HEK293 (cell line): ENCODE results near the gene RNF224.
A peak's percentile ranks its signal among the peaks of the same experiment; 100 is the strongest.

ENCODE experiments used
- HOXA7 ChIP-seq: sonication (generic); formaldehyde crosslinking; IDR thresholded peaks from 2 replicates; pipeline ENCODE4 v1.8.1; 2022; ENCODE audit warnings: missing genetic modification reagents, borderline replicate concordance
- IKZF3 ChIP-seq: fragments of 450-650 bp; IDR thresholded peaks from 2 replicates; pipeline ENCODE4 v1.5.0; 2018; ENCODE audit warnings: missing biosample characterization, mild to moderate bottlenecking, missing genetic modification characterization, moderate library complexity
- INSM2 ChIP-seq: fragments of 450-650 bp; formaldehyde crosslinking; IDR thresholded peaks from 2 replicates; pipeline ENCODE4 v1.5.1; 2016; ENCODE audit warnings: missing biosample characterization, missing genetic modification characterization
- KLF16 ChIP-seq: fragments of 450-650 bp; formaldehyde crosslinking; IDR thresholded peaks from 2 replicates; pipeline ENCODE4 v1.5.1; 2017; ENCODE audit warnings: missing biosample characterization, missing genetic modification characterization
- KLF7 ChIP-seq: fragments of 450-650 bp; formaldehyde crosslinking; IDR thresholded peaks from 2 replicates; pipeline ENCODE4 v1.5.1; 2016; ENCODE audit warnings: missing biosample characterization, missing genetic modification characterization, borderline replicate concordance
- MEIS1 ChIP-seq: sonication (generic); formaldehyde crosslinking; IDR thresholded peaks from 2 replicates; pipeline ENCODE4 v1.8.1; 2022; ENCODE audit warnings: missing genetic modification reagents, mild to moderate bottlenecking, borderline replicate concordance
- SCRT1 ChIP-seq: fragments of 450-650 bp; formaldehyde crosslinking; IDR thresholded peaks from 2 replicates; pipeline ENCODE4 v1.5.1; 2016; ENCODE audit warnings: missing biosample characterization, missing genetic modification characterization, borderline replicate concordance
- SP2 ChIP-seq: fragments of 450-650 bp; formaldehyde crosslinking; IDR thresholded peaks from 2 replicates; pipeline ENCODE4 v1.5.1; 2016; ENCODE audit warnings: missing biosample characterization, missing genetic modification characterization
- SP3 ChIP-seq: fragments of 450-650 bp; formaldehyde crosslinking; IDR thresholded peaks from 2 replicates; pipeline ENCODE4 v1.5.1; 2016; ENCODE audit warnings: missing biosample characterization, missing genetic modification characterization
- WT1 ChIP-seq: fragments of 450-650 bp; formaldehyde crosslinking; IDR thresholded peaks from 2 replicates; pipeline ENCODE4 v1.5.1; 2016; ENCODE audit warnings: missing biosample characterization, missing genetic modification characterization
- ZBTB11 ChIP-seq: fragments of 450-650 bp; formaldehyde crosslinking; conservative IDR thresholded peaks from 2 replicates; pipeline ENCODE4 v1.5.1; 2016; ENCODE audit warnings: low read depth, missing biosample characterization, missing genetic modification characterization
- ZBTB26 ChIP-seq: fragments of 450-650 bp; formaldehyde crosslinking; optimal IDR thresholded peaks from 2 replicates; pipeline ENCODE3; 2016; ENCODE audit warnings: missing biosample characterization, mild to moderate bottlenecking, missing genetic modification characterization
- ZBTB48 ChIP-seq: fragments of 450-650 bp; formaldehyde crosslinking; IDR thresholded peaks from 2 replicates; pipeline ENCODE4 v1.5.1; 2016; ENCODE audit warnings: missing biosample characterization, missing genetic modification characterization
- ZBTB6 ChIP-seq: fragments of 450-650 bp; formaldehyde crosslinking; IDR thresholded peaks from 2 replicates; pipeline ENCODE4 v1.5.1; 2017; ENCODE audit warnings: missing biosample characterization, missing genetic modification characterization
- ZBTB7A ChIP-seq: fragments of 450-650 bp; formaldehyde crosslinking; IDR thresholded peaks from 2 replicates; pipeline ENCODE4 v1.5.1; 2016; ENCODE audit warnings: low read depth, missing biosample characterization, missing genetic modification characterization
- ZNF121 ChIP-seq: fragments of 450-650 bp; formaldehyde crosslinking; IDR thresholded peaks from 2 replicates; pipeline ENCODE4 v1.5.1; 2016; ENCODE audit warnings: missing biosample characterization, missing genetic modification characterization
- ZNF239 ChIP-seq: fragments of 450-650 bp; formaldehyde crosslinking; IDR thresholded peaks from 2 replicates; pipeline ENCODE4 v1.5.1; 2016; ENCODE audit warnings: missing biosample characterization, missing genetic modification characterization
- ZNF518A ChIP-seq: fragments of 450-650 bp; formaldehyde crosslinking; conservative IDR thresholded peaks from 2 replicates; pipeline ENCODE4 v1.5.1; 2016; ENCODE audit warnings: low read depth, missing biosample characterization, missing genetic modification characterization
- ZNF558 ChIP-seq: fragments of 450-650 bp; formaldehyde crosslinking; IDR thresholded peaks from 2 replicates; pipeline ENCODE4 v1.5.1; 2016; ENCODE audit warnings: missing biosample characterization, missing genetic modification characterization
- ZNF645 ChIP-seq: fragments of 450-650 bp; formaldehyde crosslinking; IDR thresholded peaks from 2 replicates; pipeline ENCODE4; 2016; ENCODE audit warnings: missing biosample characterization, missing genetic modification characterization
- ZNF660 ChIP-seq: fragments of 450-650 bp; IDR thresholded peaks from 2 replicates; pipeline ENCODE4 v1.5.1; 2018; ENCODE audit warnings: missing biosample characterization, mild to moderate bottlenecking, missing genetic modification characterization
- ZNF670 ChIP-seq: fragments of 450-650 bp; formaldehyde crosslinking; IDR thresholded peaks from 2 replicates; pipeline ENCODE4 v1.5.1; 2016; ENCODE audit warnings: missing biosample characterization, missing genetic modification characterization, low read depth
- ZXDB ChIP-seq: fragments of 450-650 bp; formaldehyde crosslinking; IDR thresholded peaks from 2 replicates; pipeline ENCODE4 v1.5.1; 2016; ENCODE audit warnings: missing biosample characterization, missing genetic modification characterization

RNF224 gene

GRCh38 chr9:137254624-137255447 is 27.5 kb downstream of the RNF224 start, which contains the start of gene NELFB (continued):
- no peak for TF ChIP-seq ZNF518A
- TF ChIP-seq ZBTB26, result peak; percentile 77
- peak; percentile 95 for TF ChIP-seq ZBTB11
- peak; percentile 78 for TF ChIP-seq SP2
- TF ChIP-seq ZBTB48 (tag by site-specific recombination), result peak; percentile 30; the same call in 1 of the 2 replicates
- peak; percentile 94 for TF ChIP-seq KLF16 (tag by site-specific recombination)
- peak; percentile 88; the same call in 1 of the 2 replicates for TF ChIP-seq ZNF660 (tag by site-specific recombination)
- TF ChIP-seq ZNF121, result 0 out of 2 replicates have a peak, but pooled peaks have one; percentile 21
- peak; percentile 22; the same call in 1 of the 2 replicates for TF ChIP-seq KLF7 (tag by site-specific recombination)
- no peak for TF ChIP-seq ZNF645 (tag by site-specific recombination)
- no peak for TF ChIP-seq ZNF670 (tag by site-specific recombination)
- TF ChIP-seq HOXA7 (CRISPR knock-in tag), result no peak
- TF ChIP-seq ZNF239 (tag by site-specific recombination), result no peak
- TF ChIP-seq ZNF558 (tag by site-specific recombination), result no peak
- TF ChIP-seq SCRT1 (tag by site-specific recombination), result no peak
- TF ChIP-seq MEIS1 (CRISPR knock-in tag), result peak; percentile 32; the same call in 1 of the 2 replicates
- peak; percentile 44; the same call in 1 of the 2 replicates for TF ChIP-seq INSM2 (tag by site-specific recombination)
- peak; percentile 70; the same call in 1 of the 2 replicates for TF ChIP-seq ZBTB7A (tag by site-specific recombination)
- TF ChIP-seq WT1 (tag by site-specific recombination), result peak; percentile 59
- peak; percentile 55; the same call in 1 of the 2 replicates for TF ChIP-seq ZBTB6 (tag by site-specific recombination)
- peak; percentile 70 for TF ChIP-seq SP3
- peak; percentile 58 for TF ChIP-seq ZXDB (tag by site-specific recombination)
- peak; percentile 38; the same call in 1 of the 2 replicates for TF ChIP-seq IKZF3 (tag by site-specific recombination)
